Loucy (cell line): Measurements from ENCODE around the gene POT1.

Experiments
- EZH2phosphoT487 ChIP-seq: fragments of 200-600 bp; IDR thresholded peaks from 2 replicates; pipeline ENCODE4 v1.6.1; 2018; ENCODE audit warnings: antibody characterized with exemption, mild to moderate bottlenecking, moderate library complexity, borderline replicate concordance
- TF ChIP-seq, protein P1 (sequence below): fragments of 200-600 bp; sonication (generic); conservative IDR thresholded peaks from 2 replicates; pipeline ENCODE4 v1.5.1; 2014; ENCODE audit warnings: mild to moderate bottlenecking, antibody characterized with exemption, low read length

- TF ChIP-seq, protein P1, sequence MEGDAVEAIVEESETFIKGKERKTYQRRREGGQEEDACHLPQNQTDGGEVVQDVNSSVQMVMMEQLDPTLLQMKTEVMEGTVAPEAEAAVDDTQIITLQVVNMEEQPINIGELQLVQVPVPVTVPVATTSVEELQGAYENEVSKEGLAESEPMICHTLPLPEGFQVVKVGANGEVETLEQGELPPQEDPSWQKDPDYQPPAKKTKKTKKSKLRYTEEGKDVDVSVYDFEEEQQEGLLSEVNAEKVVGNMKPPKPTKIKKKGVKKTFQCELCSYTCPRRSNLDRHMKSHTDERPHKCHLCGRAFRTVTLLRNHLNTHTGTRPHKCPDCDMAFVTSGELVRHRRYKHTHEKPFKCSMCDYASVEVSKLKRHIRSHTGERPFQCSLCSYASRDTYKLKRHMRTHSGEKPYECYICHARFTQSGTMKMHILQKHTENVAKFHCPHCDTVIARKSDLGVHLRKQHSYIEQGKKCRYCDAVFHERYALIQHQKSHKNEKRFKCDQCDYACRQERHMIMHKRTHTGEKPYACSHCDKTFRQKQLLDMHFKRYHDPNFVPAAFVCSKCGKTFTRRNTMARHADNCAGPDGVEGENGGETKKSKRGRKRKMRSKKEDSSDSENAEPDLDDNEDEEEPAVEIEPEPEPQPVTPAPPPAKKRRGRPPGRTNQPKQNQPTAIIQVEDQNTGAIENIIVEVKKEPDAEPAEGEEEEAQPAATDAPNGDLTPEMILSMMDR = no peak
- no peak for TF ChIP-seq EZH2phosphoT487
These were observed 128.2 kb downstream of the POT1 start for GRCh38 chr7:124801330-124801895.
